Thoracic aorta (tissue), 2 donors: ENCODE data around the gene ZNF397. TPM values are rescaled to one million over a fixed set of nuclear protein-coding genes. Genes with fewer than 3 reads are reported as not detected.

Source experiments
- ATAC-seq: fragments of 150-250 bp; one replicate; pipeline ENCODE4 v1.8.0; 2017; ENCODE audit warnings: low read depth; ENCODE audit not compliant: insufficient number of reproducible peaks, low FRiP score
- DNase-seq: peaks from one replicate; pipeline ENCODE4 v3.0.0-alpha.2; 2020; ENCODE audit warnings: low spot score
- H3K27ac ChIP-seq, 2 donors: fragments of 200-600 bp; sonication (generic); 1 replicate in 1 of 2; 2 replicates in 1 of 2; pipeline ENCODE4 v1.5.1; 2016; ENCODE audit warnings: mild to moderate bottlenecking in 2 of 2, moderate library complexity in 2 of 2
- H3K27me3 ChIP-seq: fragments of 200-600 bp; sonication (generic); replicated peaks from 2 replicates; pipeline ENCODE4 v1.6.0; 2016; ENCODE audit warnings: mild to moderate bottlenecking; ENCODE audit not compliant: insufficient read depth
- H3K36me3 ChIP-seq: fragments of 200-600 bp; sonication (generic); one replicate; pipeline ENCODE4 v1.5.1; 2016
- H3K4me1 ChIP-seq, 2 donors: fragments of 200-600 bp; sonication (generic); 1 replicate in 1 of 2; 2 replicates in 1 of 2; pipeline versions ENCODE4 v1.5.1 to v1.6.0; 2016; ENCODE audit warnings: low read depth in 2 of 2, mild to moderate bottlenecking in 1 of 2; ENCODE audit not compliant: control insufficient read depth in 1 of 2
- H3K4me3 ChIP-seq: fragments of 200-600 bp; sonication (generic); 2 replicates; pipeline ENCODE4 v1.5.1; 2016; ENCODE audit warnings: mild to moderate bottlenecking
- H3K9me3 ChIP-seq: fragments of 200-600 bp; sonication (generic); 2 replicates; pipeline ENCODE4 v1.5.1; 2016
- total RNA-seq, 2 donors: library from RNA; depleted of rRNA; stranded (reverse); fragments of >200 nt; gene quantifications; one replicate each; pipeline versions ENCODE4 v1.1.0 to v1.2.3, GENCODE V29; 2016
- TF ChIP-seq, protein P1 (sequence below): fragments of 200-600 bp; sonication (generic); IDR thresholded peaks from one replicate; pipeline ENCODE4 v1.5.1; 2019; ENCODE audit warnings: antibody characterized with exemption

ZNF397 gene
- total RNA-seq, 2 donors from 2014 or later, result 16.2 to 45.8 TPM

DNA sequence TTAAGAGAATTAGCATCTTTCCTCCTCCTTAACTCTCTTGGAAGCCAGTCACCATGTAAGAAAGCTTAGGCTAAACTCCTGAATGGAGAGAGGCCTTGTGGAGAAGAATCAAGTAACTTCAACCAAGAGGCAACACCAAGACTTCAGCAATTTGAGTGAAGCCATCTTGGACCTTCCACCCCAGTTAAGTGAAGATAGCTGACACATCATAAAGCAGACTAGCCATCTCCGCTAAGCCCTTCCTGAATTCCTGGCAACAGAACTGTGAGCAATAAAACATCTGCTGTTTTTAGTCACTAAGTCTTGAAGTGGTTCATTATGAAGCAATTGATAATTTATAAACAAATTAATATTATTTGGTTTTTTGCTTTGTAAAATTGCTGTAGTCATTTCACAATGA is 1.5 kb upstream of the ZNF397 start:
- no peak for ATAC-seq

DNA sequence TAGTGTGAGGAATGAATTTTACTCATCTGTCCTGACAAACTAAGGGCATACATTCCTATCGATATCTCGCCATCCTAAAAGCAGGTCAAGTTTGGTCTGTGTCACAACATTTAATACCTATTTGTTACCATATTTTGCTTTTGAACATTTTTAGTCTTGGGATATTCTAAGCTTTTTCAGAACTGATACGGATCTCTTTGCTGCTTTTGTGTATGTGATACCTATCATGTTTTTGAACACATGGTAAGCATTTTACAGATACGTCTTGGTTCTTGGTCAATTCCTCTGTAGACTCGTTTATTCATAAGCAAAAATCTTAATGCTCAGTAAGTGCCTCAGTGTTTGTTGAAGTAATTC is 592 bp downstream of the ZNF397 start:
- Histone ChIP-seq H3K4me1 (peaks cover 9 to 14% of the 10 kb centered on the region in 2 donors), H3K27me3 (no peaks in the 10 kb centered on the region)

More for the DNA sequence above, 1.5 kb upstream of the ZNF397 start:
- peaks cover 21% of the 10 kb centered on the region for H3K36me3 ChIP-seq
- DNase-seq, result no peak
- no peak overlapping the region for H3K27ac ChIP-seq
- H3K4me1 ChIP-seq, result peaks cover 9 to 14% of the 10 kb centered on the region in 2 donors
- H3K9me3 ChIP-seq, result no peaks in the 10 kb centered on the region
- no peak overlapping the region for H3K4me3 ChIP-seq
- H3K27me3 ChIP-seq, result no peaks in the 10 kb centered on the region
- TF ChIP-seq, protein P1, sequence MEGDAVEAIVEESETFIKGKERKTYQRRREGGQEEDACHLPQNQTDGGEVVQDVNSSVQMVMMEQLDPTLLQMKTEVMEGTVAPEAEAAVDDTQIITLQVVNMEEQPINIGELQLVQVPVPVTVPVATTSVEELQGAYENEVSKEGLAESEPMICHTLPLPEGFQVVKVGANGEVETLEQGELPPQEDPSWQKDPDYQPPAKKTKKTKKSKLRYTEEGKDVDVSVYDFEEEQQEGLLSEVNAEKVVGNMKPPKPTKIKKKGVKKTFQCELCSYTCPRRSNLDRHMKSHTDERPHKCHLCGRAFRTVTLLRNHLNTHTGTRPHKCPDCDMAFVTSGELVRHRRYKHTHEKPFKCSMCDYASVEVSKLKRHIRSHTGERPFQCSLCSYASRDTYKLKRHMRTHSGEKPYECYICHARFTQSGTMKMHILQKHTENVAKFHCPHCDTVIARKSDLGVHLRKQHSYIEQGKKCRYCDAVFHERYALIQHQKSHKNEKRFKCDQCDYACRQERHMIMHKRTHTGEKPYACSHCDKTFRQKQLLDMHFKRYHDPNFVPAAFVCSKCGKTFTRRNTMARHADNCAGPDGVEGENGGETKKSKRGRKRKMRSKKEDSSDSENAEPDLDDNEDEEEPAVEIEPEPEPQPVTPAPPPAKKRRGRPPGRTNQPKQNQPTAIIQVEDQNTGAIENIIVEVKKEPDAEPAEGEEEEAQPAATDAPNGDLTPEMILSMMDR, result no peak

DNA sequence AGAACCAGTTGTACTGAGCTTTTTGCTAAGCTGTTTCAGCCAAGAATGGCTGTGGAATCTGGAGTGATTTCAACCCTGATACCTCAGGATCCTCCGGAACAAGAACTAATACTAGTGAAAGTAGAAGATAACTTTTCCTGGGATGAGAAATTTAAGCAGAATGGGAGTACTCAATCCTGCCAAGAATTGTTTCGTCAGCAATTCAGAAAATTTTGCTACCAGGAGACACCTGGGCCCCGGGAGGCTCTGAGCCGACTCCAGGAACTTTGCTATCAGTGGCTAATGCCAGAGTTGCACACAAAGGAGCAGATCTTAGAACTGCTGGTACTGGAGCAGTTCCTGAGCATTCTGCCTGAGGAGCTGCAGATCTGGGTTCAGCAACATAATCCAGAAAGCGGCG is 1.6 kb downstream of the ZNF397 start:
- no peak for ATAC-seq
- DNase-seq, result no peak
- peaks cover 9 to 14% of the 10 kb centered on the region in 2 donors for H3K4me1 ChIP-seq
- peak overlapping the region in 1 of 2 donors; percentile 2 for H3K27ac ChIP-seq
- no peaks in the 10 kb centered on the region for H3K27me3 ChIP-seq
- no peaks in the 10 kb centered on the region for H3K9me3 ChIP-seq
- peaks cover 42% of the 10 kb centered on the region for H3K36me3 ChIP-seq
- TF ChIP-seq, protein P1, result no peak
- H3K4me3 ChIP-seq, result peak overlapping the region; percentile 98

More for the DNA sequence above, 592 bp downstream of the ZNF397 start:
- TF ChIP-seq, protein P1, result no peak
- peaks cover 37% of the 10 kb centered on the region for H3K36me3 ChIP-seq
- H3K9me3 ChIP-seq, result no peaks in the 10 kb centered on the region
- H3K27ac ChIP-seq, result peak overlapping the region; percentile 99 to 100
- no peak for DNase-seq
- ATAC-seq, result no peak
- H3K4me3 ChIP-seq, result peak overlapping the region; percentile 98

DNA sequence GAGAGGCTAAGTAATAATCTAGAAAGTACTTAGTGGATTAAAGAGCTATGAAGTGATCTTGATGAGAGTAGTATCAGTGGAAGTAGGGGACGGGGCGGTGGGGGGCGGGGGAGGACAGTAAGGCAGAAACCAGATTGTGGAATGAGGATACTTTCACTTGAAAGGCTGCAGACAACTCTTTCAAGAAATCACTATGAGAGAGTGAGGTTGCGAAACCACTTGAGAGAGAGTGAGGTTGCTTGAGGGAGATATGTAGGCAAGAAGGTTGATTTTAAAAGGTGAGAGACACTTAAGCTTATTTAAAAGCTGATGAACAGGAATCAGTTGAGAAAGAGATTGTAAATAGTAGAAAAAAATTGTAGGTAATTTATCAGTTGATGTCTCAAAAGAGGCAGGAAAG is 3.8 kb downstream of the ZNF397 start:
- TF ChIP-seq, protein P1, result no peak
- Histone ChIP-seq H3K4me3 (no peak overlapping the region), H3K27ac (no peak overlapping the region), H3K4me1 (peaks cover 9 to 14% of the 10 kb centered on the region in 2 donors), H3K27me3 (no peaks in the 10 kb centered on the region), H3K9me3 (no peaks in the 10 kb centered on the region), H3K36me3 (peaks cover 54% of the 10 kb centered on the region)
- DNase-seq (no peak), ATAC-seq (no peak)

DNA sequence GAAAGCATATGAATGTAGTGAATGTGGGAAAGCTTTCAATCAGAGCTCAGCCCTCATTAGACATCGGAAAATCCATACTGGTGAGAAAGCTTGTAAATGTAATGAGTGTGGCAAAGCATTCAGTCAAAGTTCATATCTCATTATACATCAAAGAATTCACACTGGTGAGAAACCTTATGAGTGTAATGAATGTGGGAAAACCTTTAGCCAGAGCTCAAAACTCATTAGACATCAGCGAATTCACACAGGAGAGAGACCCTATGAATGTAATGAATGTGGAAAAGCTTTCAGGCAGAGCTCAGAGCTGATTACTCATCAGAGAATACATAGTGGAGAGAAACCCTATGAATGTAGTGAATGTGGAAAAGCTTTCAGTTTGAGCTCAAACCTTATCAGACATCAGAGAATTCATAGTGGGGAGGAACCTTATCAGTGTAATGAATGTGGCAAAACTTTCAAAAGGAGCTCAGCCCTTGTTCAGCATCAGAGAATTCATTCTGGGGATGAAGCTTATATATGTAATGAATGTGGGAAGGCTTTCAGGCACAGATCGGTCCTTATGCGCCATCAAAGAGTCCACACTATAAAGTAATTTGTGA is 5.0 kb downstream of the ZNF397 start:
- no peaks in the 10 kb centered on the region for H3K27me3 ChIP-seq
- H3K4me1 ChIP-seq, result peaks cover 9 to 14% of the 10 kb centered on the region in 2 donors
- no peak for DNase-seq
- H3K4me3 ChIP-seq, result no peak overlapping the region
- H3K9me3 ChIP-seq, result no peaks in the 10 kb centered on the region
- no peak overlapping the region for H3K27ac ChIP-seq
- TF ChIP-seq, protein P1, result no peak
- ATAC-seq, result no peak
- H3K36me3 ChIP-seq, result peaks cover 54% of the 10 kb centered on the region
